T47D (cell line): ENCODE results near the gene SYTL2.
"Not testable (repeated sequence)": the region's sequence is repeated elsewhere in the genome, so short reads cannot be mapped to it uniquely, and the experiment has no call there.

Experiments used
- DNase-seq, 2 experiments: peaks; one replicate each; pipeline versions ENCODE4 v3.0.0 to v3.0.0-alpha.2; 2011 to 2012; ENCODE audit warnings: low read depth in 1 of 2, low spot score in 1 of 2
- JUND ChIP-seq: IDR thresholded peaks from 2 replicates; pipeline ENCODE4 v1.6.1; 2012; ENCODE audit warnings: low read depth
- in situ Hi-C: cut with HindIII; loops from 2 replicates; pipeline ENCODE4 v1.10.0; 2016; ENCODE audit warnings: low sequenced_read_pairs, low pct_unique_long_range_greater_than_20kb

SYTL2 gene

DNA sequence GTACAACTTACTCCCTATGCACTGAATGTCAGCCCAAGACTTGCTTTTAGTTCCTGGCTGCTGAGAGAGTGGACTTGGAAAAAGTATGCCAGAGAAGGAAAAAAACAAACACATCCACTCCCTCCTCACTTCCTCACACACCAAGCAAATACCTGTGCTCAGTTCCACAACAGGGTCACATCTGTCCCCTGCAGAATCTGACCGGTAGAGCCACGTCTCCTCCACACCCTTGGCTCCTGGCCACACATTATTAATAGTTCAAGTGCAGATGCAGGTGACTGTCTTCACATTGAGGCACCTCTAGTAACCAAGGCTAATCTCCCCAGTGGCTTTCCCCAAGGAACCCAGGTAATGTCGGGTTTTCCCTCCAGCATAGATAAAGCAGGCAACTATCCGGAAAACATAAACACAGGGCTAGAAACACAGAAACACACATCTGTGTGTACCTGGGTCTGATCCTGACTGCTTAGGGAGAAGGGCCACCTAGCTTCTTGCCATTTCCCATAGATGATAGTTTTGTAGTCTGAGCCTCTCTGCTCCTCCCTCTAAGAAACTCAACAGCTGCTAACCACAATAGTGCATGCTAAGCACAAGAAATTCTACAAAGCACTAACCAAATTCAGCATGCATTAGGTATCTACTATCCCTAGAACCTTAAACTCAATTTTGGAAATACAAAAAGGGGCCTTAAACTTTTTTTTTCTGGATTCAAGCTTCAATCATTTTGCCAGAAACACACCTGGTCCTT lies 10.2 kb downstream of the SYTL2 start:
- no peak for TF ChIP-seq JUND
- in situ Hi-C loops = no loop called here
- no peak for DNase-seq

DNA sequence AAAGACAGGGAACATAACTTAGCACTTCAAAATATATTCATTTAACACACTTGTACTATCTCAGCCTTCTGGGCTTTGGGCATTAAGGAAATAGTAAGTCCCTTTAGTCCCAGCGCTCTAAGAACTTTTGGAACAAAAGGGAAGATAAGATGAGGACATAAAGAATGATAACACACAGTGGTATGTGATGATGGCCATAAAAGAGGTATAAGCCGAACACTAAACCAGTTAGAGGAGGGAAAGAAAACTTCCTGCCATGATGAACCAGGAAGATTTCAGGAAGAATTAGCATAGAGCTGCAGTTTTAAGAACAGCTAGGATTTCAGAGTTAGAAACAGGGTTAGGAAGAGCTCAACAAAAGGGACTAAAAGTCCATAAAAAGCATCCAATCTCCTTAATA lies 11.8 kb downstream of the SYTL2 start:
- in situ Hi-C loops = no loop called here
- DNase-seq = no peak
- TF ChIP-seq JUND = no peak

DNA sequence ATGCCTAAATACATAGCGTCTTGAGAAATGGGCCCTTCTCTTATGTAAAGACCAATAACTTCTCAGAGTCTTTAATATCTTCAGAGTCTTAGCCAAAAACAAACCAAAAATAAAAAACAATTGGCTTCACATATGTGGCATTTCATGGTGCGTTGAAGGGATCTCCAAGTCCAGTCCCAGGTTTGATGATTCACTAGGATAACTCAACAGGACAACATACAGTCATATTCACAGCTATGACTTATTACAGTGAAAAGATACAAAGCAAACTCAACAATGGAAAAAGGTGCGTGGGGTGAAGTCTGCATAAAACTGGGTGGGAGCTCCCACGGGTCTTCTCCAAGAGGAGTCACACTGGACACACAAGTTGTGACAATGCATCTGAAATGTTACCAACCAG lies 12.6 kb downstream of the SYTL2 start:
- TF ChIP-seq JUND = no peak
- DNase-seq = no peak
- in situ Hi-C loops = no loop called here

DNA sequence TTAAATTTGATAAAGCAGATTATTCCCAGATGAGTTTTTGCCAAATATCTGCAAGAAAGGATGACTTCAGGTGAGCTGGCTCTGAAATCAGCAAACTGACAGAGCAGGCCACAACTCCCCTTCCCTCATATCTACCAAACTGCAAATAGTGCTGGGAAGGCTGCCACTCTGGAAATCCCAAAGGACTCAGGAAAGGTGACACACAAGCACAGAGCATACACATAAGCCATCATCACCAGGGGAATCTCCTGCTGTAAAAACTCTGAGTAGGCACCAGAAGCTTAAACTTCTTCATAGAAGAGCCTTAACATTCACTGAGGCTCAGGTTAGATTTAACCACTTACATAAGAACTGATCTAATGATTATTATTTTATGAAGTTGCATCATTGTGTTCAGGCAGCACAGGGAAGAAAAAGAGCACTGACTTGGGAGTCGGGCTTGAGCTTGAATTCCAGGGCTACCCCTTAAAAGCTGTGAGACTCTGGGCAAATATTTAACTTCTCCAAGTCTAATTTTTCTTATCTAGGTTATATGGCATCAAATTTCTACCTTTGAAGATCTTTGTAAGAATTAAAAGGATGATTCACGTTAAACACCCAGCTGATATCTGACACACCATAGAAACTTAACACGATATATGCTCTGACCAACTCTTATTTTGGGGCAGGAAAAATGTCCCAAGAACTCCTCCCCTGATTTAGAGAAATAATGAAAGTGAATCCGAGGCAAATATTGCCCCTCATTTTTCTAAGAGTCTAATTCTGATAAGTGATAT lies 15.0 kb downstream of the SYTL2 start:
- TF ChIP-seq JUND = no peak
- in situ Hi-C loops = no loop called here

DNA sequence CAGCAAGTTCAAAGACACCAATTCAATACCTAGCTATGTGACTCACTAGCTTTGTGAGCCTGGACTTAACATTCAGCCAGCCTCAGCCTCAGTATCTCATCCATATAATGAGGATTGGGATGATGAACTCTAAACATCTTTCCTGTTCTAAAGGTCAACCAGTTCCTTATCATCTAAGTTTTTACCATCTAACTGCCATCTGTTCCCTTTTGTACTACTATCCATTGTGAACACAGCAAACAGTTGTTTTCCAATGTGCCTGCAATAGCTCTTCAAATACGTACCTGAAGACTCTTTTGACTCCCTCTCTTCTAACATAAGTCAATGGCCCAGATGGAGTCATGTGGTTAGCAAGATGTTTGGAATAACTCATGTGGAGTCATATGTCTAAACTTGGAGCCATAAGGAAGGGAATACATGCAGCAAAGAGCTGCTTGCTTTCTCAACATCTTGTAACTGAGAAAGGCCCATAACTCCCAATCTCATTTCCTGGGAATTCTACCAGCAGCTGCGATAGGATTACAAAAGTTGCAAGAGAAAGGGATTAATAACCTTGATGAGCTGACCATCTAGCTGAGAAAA lies 19.4 kb downstream of the SYTL2 start:
- DNase-seq = no peak
- in situ Hi-C loops = no loop called here
- no peak for TF ChIP-seq JUND

More for the DNA sequence above, 15.0 kb downstream of the SYTL2 start:
- no peak for DNase-seq

DNA sequence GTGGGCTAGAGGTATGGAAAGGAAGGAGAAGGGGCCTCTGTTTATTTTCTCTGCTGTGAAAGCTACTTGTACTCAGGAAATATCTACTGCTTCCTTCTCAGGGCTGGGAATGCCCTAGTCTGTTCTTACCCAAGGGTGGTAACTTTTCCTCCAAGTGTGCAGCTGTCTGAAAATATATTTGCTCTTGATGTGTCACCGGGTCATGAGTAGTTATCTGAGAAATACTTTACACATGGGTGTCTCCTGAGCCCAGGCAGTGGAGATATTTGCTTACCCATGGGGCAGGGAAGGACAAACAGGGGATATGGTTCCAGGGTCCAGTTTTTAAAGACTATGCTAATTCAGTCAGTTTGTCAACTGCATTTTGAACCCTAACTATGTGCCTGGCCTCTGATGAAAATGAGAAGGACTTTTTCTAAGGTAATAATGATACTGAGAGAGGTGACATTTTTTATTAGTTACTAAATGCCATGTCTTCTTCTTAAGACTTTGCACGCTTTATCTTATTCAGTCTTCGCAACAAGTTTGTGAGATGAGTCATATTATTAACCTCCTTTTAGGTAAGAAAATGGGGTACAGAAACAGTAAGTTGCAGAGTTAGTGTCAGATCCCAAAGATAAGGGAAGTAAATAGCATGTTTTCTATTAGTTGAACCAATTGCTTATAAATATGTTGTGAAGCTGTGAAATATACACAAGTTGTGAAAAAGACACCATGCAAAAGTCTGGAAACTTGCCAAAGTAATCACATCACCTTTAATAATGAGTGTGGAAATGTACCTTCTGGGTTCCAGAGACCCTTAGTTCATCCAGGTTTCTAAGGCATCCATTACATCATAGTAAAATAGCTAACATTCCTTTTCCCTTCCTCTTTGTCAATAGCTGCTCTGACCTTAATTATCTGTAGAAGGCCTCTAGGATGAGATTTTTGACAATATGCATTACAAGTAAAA lies 22.9 kb downstream of the SYTL2 start:
- no peak for DNase-seq
- in situ Hi-C loops = no loop called here
- no peak for TF ChIP-seq JUND

DNA sequence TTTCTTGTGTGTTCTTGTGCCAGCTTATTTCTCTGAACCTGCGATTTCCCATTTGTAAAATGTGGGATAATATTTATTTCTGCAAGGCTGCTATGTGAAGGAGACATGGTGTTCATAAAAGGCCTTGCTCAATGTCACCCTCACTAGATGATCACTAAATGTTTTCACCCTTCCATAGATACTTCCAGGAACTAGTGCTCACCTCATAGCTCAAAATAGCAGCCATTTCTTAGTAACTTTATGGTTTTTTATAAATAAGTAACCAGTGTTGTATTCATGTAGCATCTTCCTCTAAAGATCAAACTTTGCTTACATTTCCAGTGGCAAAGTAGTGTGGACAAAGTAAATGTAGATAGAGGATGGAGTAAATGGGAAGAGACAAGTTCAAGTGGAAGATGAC lies 23.8 kb downstream of the SYTL2 start:
- no peak for DNase-seq
- in situ Hi-C loops = no loop called here
- TF ChIP-seq JUND = no peak

DNA sequence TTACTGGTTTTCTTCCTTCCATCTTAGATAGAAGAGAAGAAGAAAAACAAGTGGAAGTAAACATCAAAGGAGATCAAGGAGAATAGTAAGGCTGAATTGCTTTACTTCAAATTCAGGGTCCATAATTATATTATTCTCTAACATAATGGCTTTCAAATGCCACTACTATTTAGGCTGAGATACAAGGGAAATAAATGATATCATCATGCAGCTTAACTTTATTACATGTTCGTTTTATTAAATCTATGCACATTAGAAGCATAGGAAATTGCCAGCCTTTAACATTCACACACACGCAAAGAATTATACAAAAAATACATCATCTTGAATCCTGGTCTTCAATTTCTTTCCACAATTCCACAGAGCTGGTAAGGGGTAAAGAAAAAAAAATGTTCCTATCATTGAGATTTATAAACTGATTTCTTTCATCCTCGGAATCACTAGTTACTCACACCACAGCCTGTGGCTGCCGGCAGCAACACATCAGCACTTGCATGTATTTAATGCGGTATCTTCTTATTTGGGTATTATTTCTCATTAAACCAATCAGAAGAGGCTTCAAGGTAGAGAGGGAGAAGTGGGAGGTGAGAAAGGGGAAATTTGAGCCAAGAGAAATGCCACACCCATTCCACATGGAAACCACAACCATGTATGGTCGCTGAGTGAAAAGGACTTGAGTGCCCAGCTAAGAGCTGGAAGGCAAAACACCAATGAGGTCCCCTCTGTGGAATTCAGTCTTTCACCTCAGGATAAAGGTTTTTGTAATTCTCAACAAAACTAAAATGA lies 26.3 kb downstream of the SYTL2 start:
- in situ Hi-C loops = no loop called here
- no peak for DNase-seq
- TF ChIP-seq JUND = no peak

DNA sequence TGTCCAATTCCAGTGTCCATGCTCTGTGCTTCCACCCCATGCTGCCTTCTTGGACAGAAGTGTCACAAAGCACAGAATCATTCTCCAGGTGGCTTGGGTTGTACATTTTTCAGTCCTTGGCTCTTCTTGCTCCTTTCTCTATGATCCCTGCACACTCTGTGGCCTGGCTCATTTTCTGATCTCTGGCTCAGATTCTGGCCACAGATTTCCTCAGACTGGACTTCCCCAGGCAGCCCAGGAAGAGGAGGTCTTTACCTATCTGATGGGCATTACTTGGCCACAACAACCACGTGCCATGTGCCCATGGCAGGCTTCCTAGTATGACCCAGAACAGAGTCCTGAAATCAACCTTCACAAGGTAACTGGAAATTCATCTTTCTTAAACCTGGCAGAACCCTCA lies 27.2 kb downstream of the SYTL2 start:
- no peak for DNase-seq
- in situ Hi-C loops = no loop called here
- TF ChIP-seq JUND = no peak

DNA sequence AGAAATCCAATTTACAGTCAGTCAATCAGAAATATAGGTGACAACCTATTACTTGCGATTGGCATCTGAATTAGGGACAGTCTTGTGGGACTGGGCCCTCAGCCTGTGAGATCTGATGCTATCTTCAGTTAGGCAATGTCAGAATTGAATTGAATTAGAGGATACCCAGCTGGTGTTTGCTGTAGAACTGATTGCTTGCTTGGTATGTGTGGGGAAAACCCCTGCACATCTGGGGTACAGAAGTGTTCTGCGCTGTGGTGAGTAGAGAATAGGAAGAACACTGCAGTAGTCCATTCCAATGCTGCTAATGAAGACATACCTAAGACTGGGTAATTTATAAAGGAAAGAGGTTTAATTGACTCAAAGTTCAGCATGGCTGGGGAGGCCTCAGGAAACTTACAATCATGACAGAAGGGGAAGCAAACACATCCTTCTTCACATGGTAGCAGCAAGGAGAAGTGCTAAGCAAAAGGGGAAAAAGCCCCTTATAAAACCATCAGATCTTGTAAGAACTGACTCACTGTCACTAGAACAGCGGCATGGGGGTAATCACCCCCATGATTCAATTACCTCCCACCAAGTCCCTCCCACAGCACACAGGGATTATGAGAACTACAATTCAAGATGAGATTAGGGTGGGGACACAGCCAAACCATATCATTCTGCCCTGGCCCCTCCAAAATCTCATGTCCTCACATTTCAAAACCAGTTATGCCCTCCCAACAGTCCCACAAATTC lies 30.0 kb downstream of the SYTL2 start:
- in situ Hi-C loops, DNase-seq: not testable (repeated sequence)
